ENCODE results near the gene VTN.

DNA sequence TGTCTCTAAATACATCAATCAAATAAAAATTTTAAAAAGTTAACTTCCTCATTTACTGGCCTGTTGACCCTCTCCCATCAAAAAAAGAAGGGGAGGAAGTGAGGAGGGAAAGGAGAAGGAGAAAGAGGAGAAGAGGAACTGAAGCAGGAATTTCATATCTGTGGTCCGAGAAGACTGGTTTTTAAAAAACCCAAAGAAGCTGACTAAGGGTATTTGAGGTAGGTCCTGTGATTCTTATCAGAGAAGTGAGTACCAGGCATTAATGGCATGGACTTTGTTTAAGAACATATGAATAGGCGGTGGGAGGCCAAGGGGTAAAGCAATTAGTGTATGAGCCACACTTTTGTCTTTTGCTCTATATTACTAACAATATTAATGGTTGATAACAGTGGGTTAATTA, 33.9 kb upstream of the VTN start:
- TF ChIP-seq, protein P1, sequence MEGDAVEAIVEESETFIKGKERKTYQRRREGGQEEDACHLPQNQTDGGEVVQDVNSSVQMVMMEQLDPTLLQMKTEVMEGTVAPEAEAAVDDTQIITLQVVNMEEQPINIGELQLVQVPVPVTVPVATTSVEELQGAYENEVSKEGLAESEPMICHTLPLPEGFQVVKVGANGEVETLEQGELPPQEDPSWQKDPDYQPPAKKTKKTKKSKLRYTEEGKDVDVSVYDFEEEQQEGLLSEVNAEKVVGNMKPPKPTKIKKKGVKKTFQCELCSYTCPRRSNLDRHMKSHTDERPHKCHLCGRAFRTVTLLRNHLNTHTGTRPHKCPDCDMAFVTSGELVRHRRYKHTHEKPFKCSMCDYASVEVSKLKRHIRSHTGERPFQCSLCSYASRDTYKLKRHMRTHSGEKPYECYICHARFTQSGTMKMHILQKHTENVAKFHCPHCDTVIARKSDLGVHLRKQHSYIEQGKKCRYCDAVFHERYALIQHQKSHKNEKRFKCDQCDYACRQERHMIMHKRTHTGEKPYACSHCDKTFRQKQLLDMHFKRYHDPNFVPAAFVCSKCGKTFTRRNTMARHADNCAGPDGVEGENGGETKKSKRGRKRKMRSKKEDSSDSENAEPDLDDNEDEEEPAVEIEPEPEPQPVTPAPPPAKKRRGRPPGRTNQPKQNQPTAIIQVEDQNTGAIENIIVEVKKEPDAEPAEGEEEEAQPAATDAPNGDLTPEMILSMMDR (IDR thresholded peaks at IDR 0.05): no peak
- no peak for TF ChIP-seq POLR2A (IDR thresholded peaks at IDR 0.05)

Measured in thyroid gland (tissue), 4 donors.